SK-N-SH (cell line): ENCODE results near the gene SWAP70. TPM values are rescaled to one million over a fixed set of nuclear protein-coding genes. Genes with fewer than 3 reads are reported as not detected.

Source experiments
- CTCF ChIA-PET: fragments of 300-600, 350-600 bp; formaldehyde crosslinking; extraction: SDS; loops from one replicate; lab custom pipeline; 2021; lab: Yijun Ruan, JAX
- POLR2A ChIA-PET: fragments of 350-600 bp; sonication (Branson Sonifier 250); formaldehyde crosslinking; extraction: SDS; loops from one replicate; lab custom pipeline; 2020; ENCODE audit warnings: antibody characterized with exemption, inconsistent platforms; lab: Yijun Ruan, JAX
- DNase-seq: peaks from one replicate; pipeline ENCODE4 v3.0.0; 2012
- H2AFZ ChIP-seq: fragments of 200-600 bp; sonication (generic); 2 replicates; pipeline ENCODE4 v1.8.1; 2016; ENCODE audit warnings: antibody characterized with exemption, mild to moderate bottlenecking, low read depth
- H3F3A ChIP-seq: fragments of 200-600 bp; sonication (generic); replicated peaks from 2 replicates; pipeline ENCODE3; 2016; ENCODE audit warnings: antibody characterized with exemption, mild to moderate bottlenecking; ENCODE audit not compliant: insufficient read depth
- H3K27ac ChIP-seq, 2 experiments: fragments of 200-500 bp in 1 of 2; fragments of 200-600 bp in 1 of 2; sonication (Bioruptor generic) in 1 of 2; sonication (generic), shearing (Covaris generic) in 1 of 2; 2 replicates each; pipeline versions ENCODE4 v1.5.1 to v1.6.1; 2014 to 2016; ENCODE audit warnings: low read depth in 2 of 2, inconsistent platforms in 1 of 2, low read length in 1 of 2, mild to moderate bottlenecking in 1 of 2, mixed read lengths in 1 of 2
- H3K27me3 ChIP-seq: fragments of 200-600 bp; sonication (generic), shearing (Covaris generic); 2 replicates; pipeline ENCODE4 v1.6.1; 2016; ENCODE audit warnings: mixed run types; ENCODE audit not compliant: insufficient read depth
- H3K36me3 ChIP-seq, 2 experiments: fragments of 200-500 bp in 1 of 2; fragments of 200-600 bp in 1 of 2; sonication (Bioruptor generic) in 1 of 2; sonication (generic) in 1 of 2; replicated peaks in 1 of 2; 2 replicates each; pipeline versions ENCODE3 to v1.5.1; 2014 to 2016; ENCODE audit warnings: low read length in 1 of 2, mild to moderate bottlenecking in 1 of 2; ENCODE audit not compliant: insufficient read depth in 2 of 2, control insufficient read depth in 1 of 2
- H3K4me1 ChIP-seq, 2 experiments: fragments of 200-500 bp in 1 of 2; fragments of 200-600 bp in 1 of 2; sonication (Bioruptor generic) in 1 of 2; sonication (generic), shearing (Covaris generic) in 1 of 2; 2 replicates each; pipeline versions ENCODE4 v1.5.1 to v1.6.1; 2014 to 2016; ENCODE audit warnings: low read depth in 1 of 2, low read length in 1 of 2, mixed run types in 1 of 2; ENCODE audit not compliant: insufficient read depth in 2 of 2, control insufficient read depth in 1 of 2
- H3K4me2 ChIP-seq: fragments of 200-600 bp; sonication (generic), shearing (Covaris generic); 2 replicates; pipeline ENCODE4 v1.6.1; 2017; ENCODE audit warnings: mixed run types
- H3K4me3 ChIP-seq, 2 experiments: fragments of 200-500 bp in 1 of 2; fragments of 200-600 bp in 1 of 2; sonication (Bioruptor generic) in 1 of 2; sonication (generic), shearing (Covaris generic) in 1 of 2; 2 replicates each; pipeline versions ENCODE4 v1.5.1 to v1.8.1; 2014 to 2016; ENCODE audit warnings: low read depth in 2 of 2, inconsistent platforms in 1 of 2, low read length in 1 of 2, mild to moderate bottlenecking in 1 of 2, mixed read lengths in 1 of 2, moderate library complexity in 1 of 2
- H3K79me2 ChIP-seq: fragments of 200-600 bp; sonication (generic); 2 replicates; pipeline ENCODE4 v1.8.1; 2017; ENCODE audit warnings: mild to moderate bottlenecking; ENCODE audit not compliant: insufficient read depth
- H3K9ac ChIP-seq: fragments of 200-600 bp; sonication (generic); 2 replicates; pipeline ENCODE4 v1.6.1; 2017; ENCODE audit warnings: mixed run types
- H3K9me2 ChIP-seq: fragments of 200-600 bp; sonication (generic); 2 replicates; pipeline ENCODE4 v1.6.1; 2017; ENCODE audit warnings: mixed run types
- H3K9me3 ChIP-seq: fragments of 200-600 bp; sonication (generic); 2 replicates; pipeline ENCODE4 v1.6.1; 2017; ENCODE audit warnings: mixed run types, mild to moderate bottlenecking, moderate library complexity
- H4K20me1 ChIP-seq: fragments of 200-600 bp; sonication (generic); 2 replicates; pipeline ENCODE4 v1.6.1; 2017; ENCODE audit warnings: mild to moderate bottlenecking, mixed run types; ENCODE audit not compliant: insufficient read depth
- CTCF ChIP-seq: fragments of 200-600 bp; sonication (generic); IDR thresholded peaks from 2 replicates; pipeline ENCODE4 v1.6.1; 2017; ENCODE audit warnings: antibody characterized with exemption, mild to moderate bottlenecking, moderate library complexity
- EP300 ChIP-seq, 2 experiments: IDR thresholded peaks; 2 replicates each; pipeline versions ENCODE4 v1.4.0 to v1.6.1; 2012; ENCODE audit warnings: borderline replicate concordance in 1 of 2, low read depth in 1 of 2, low read length in 1 of 2
- EZH2phosphoT487 ChIP-seq: fragments of 200-600 bp; sonication (generic); IDR thresholded peaks from 2 replicates; pipeline ENCODE4 v1.6.1; 2017; ENCODE audit warnings: low read depth, mixed run types, mild to moderate bottlenecking, antibody characterized with exemption, moderate library complexity, borderline replicate concordance
- FOSL2 ChIP-seq: IDR thresholded peaks from 2 replicates; pipeline ENCODE4 v1.4.0; 2012; ENCODE audit warnings: low read depth, mild to moderate bottlenecking, moderate library complexity, borderline replicate concordance
- GABPA ChIP-seq: IDR thresholded peaks from 2 replicates; pipeline ENCODE4 v1.4.0; 2012; ENCODE audit warnings: low read depth, mild to moderate bottlenecking
- GATA2 ChIP-seq: sonication (generic); formaldehyde crosslinking; IDR thresholded peaks from 2 replicates; pipeline ENCODE4 v1.5.0; 2020; ENCODE audit warnings: mild to moderate bottlenecking, missing genetic modification reagents
- JUND ChIP-seq: IDR thresholded peaks from 2 replicates; pipeline ENCODE4 v1.4.0; 2012
- MAX ChIP-seq: IDR thresholded peaks from 2 replicates; pipeline ENCODE4 v1.4.0; 2012; ENCODE audit warnings: low read depth
- MEF2A ChIP-seq: IDR thresholded peaks from 2 replicates; pipeline ENCODE4 v1.4.0; 2012; ENCODE audit warnings: low read depth, borderline replicate concordance
- MXI1 ChIP-seq: IDR thresholded peaks from 2 replicates; pipeline ENCODE4 v1.6.1; 2012; ENCODE audit warnings: mild to moderate bottlenecking, low read depth, low read length, improper control_type of control experiment
- NRF1 ChIP-seq: IDR thresholded peaks from 2 replicates; pipeline ENCODE4 v1.6.1; 2012; ENCODE audit warnings: low read depth, mild to moderate bottlenecking, low read length
- PBX3 ChIP-seq: IDR thresholded peaks from 2 replicates; pipeline ENCODE4; 2012
- POLR2AphosphoS5 ChIP-seq: IDR thresholded peaks from 2 replicates; pipeline ENCODE4 v1.6.1; 2012; ENCODE audit warnings: low read depth, low read length
- RAD21 ChIP-seq: IDR thresholded peaks from 2 replicates; pipeline ENCODE4 v1.6.1; 2012; ENCODE audit warnings: mild to moderate bottlenecking, low read length
- RFX5 ChIP-seq: IDR thresholded peaks from 2 replicates; pipeline ENCODE4 v1.6.1; 2012; ENCODE audit warnings: mild to moderate bottlenecking, improper control_type of control experiment, low read length
- SIN3A ChIP-seq: IDR thresholded peaks from 2 replicates; pipeline ENCODE4 v1.6.1; 2012; ENCODE audit warnings: low read depth, mild to moderate bottlenecking, low read length, moderate library complexity, borderline replicate concordance
- SMC3 ChIP-seq: IDR thresholded peaks from 2 replicates; pipeline ENCODE4 v1.6.1; 2012; ENCODE audit warnings: low read depth, low read length, improper control_type of control experiment
- TEAD4 ChIP-seq: IDR thresholded peaks from 2 replicates; pipeline ENCODE4 v1.4.0; 2012; ENCODE audit warnings: mild to moderate bottlenecking, borderline replicate concordance; ENCODE audit not compliant: insufficient read depth
- USF1 ChIP-seq: IDR thresholded peaks from 2 replicates; pipeline ENCODE4 v1.4.0; 2012; ENCODE audit warnings: low read depth, borderline replicate concordance
- WGBS: methylation state at CpG from one replicate; pipeline ENCODE4 v1.1.6; 2017; ENCODE audit warnings: low lambda C conversion rate; 5-methylcytosine and 5-hydroxymethylcytosine counted together
- polyA plus RNA-seq, 3 experiments: library from polyadenylated mRNA; depleted of rRNA; stranded (reverse); fragments of >200 nt; gene quantifications; 2 replicates each; pipeline ENCODE4 v1.2.3, GENCODE V29; 2012

SWAP70 gene
- polyA plus RNA-seq, 1 of the 3 experiments (the other 2 are of a cell fraction), result 10.6 TPM

GRCh38 chr11:9757809-9758636 is 94.1 kb downstream of the SWAP70 start:
- Histone ChIP-seq H3K79me2 (no peaks in the 10 kb centered on the region), H3K4me2 (peak overlapping the region; percentile 80), H4K20me1 (no peaks in the 10 kb centered on the region), H3K9me2 (no peaks in the 10 kb centered on the region), H3K9me3 (no peaks in the 10 kb centered on the region), H3K9ac (peak overlapping the region; percentile 74), H3K4me1 (peaks cover 29 to 31% of the 10 kb centered on the region in 2 experiments), H3F3A (peaks cover 26% of the 10 kb centered on the region), H3K36me3 (no peaks in the 10 kb centered on the region), H2AFZ (peak overlapping the region; percentile 75; the same call in 1 of the 2 replicates), H3K4me3 (peak overlapping the region; percentile 55 to 64), H3K27me3 (no peaks in the 10 kb centered on the region), H3K27ac (peak overlapping the region; percentile 91 to 97)
- 31% methylated on average over 18 of the region's 64 CpGs for WGBS
- TF ChIP-seq CTCF (peak; percentile 67), USF1 (no peak), MAX (peak; percentile 41; the same call in 1 of the 2 replicates), MEF2A (no peak), TEAD4 (no peak), RAD21 (peak; percentile 78), EZH2phosphoT487 (no peak), GATA2 (CRISPR knock-in tag) (no peak), NRF1 (peak; percentile 78), PBX3 (no peak), GABPA (no peak), POLR2AphosphoS5 (peak; percentile 59), SIN3A (no peak), JUND (no peak), EP300 (IDR thresholded peaks at IDR 0.05; ENCODE audit: borderline replicate concordance in 1 of 2, low read depth in 1 of 2, low read length in 1 of 2) (peak in 1 of 2 experiments; percentile 20; a peak in 1 of 4 replicates), FOSL2 (no peak), SMC3 (peak; percentile 93), RFX5 (no peak), MXI1 (peak; percentile 63; the same call in 1 of the 2 replicates)
- ChIA-PET CTCF (interaction anchor here (0.5 to 4.4 kb wide), 62 partner anchors 9 to 984 kb away, joined by 3 to 104 read pairs (median 4); partner anchors contain the start of gene ADM), POLR2A (interaction anchor here (1.4 to 2.8 kb wide), 2 partner anchors 547 to 550 kb away, joined by 4 to 24 read pairs; partner anchors contain the start of gene ADM)
- DNase-seq, result peak; percentile 99
